GM12875 (cell line): Measurements from ENCODE around the gene NDUFS2.

Experiments used
- H3K4me3 ChIP-seq: one replicate; pipeline ENCODE4 v1.5.1; 2011; ENCODE audit warnings: low read depth, low read length, control low read depth
- TF ChIP-seq, protein P1 (sequence below): IDR thresholded peaks from 2 replicates; pipeline ENCODE4 v1.5.1; 2011; ENCODE audit warnings: low read depth, mild to moderate bottlenecking, control low read depth, inconsistent platforms, low read length, moderate library complexity, borderline replicate concordance; ENCODE audit not compliant: insufficient read depth

The NDUFS2 gene

GRCh38 chr1:161226759-161227158 lies 24.6 kb downstream of the NDUFS2 start:
- peak overlapping the region; percentile 77 for H3K4me3 ChIP-seq
- TF ChIP-seq, protein P1, sequence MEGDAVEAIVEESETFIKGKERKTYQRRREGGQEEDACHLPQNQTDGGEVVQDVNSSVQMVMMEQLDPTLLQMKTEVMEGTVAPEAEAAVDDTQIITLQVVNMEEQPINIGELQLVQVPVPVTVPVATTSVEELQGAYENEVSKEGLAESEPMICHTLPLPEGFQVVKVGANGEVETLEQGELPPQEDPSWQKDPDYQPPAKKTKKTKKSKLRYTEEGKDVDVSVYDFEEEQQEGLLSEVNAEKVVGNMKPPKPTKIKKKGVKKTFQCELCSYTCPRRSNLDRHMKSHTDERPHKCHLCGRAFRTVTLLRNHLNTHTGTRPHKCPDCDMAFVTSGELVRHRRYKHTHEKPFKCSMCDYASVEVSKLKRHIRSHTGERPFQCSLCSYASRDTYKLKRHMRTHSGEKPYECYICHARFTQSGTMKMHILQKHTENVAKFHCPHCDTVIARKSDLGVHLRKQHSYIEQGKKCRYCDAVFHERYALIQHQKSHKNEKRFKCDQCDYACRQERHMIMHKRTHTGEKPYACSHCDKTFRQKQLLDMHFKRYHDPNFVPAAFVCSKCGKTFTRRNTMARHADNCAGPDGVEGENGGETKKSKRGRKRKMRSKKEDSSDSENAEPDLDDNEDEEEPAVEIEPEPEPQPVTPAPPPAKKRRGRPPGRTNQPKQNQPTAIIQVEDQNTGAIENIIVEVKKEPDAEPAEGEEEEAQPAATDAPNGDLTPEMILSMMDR, result no peak

DNA sequence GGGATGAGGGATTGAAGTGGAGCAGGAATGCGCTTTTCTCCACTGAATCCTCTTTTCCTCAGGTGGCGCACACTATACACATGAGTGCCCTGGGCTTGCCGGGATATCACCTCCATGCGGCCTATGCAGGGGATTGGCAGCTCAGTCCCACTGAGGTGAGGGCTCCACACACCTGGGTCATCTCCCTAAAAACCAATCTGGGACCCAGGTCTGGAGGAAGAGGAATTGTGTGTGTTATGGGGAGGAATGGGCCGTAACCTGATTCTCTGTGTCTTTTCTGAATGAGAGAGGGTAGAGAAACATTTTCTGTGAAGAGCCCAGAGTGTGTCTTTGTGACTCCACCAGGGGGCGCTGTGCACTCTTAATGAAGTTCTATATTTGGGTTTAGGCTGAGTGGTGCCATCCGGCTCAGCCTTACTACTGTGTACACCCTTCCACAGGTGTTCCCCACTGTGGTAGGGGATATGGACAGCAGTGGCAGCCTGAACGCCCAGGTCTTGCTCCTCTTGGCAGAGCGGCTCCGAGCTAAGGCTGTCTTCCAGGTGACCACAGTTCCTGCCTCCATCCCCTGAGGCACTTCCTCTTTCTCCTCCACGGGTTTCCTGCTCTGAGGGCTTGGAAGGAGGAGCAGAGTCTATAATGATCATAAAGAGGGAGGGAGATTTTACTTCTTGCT lies 25.2 kb downstream of the NDUFS2 start:
- no peak overlapping the region for H3K4me3 ChIP-seq
- TF ChIP-seq, protein P1, result peak; percentile 72

DNA sequence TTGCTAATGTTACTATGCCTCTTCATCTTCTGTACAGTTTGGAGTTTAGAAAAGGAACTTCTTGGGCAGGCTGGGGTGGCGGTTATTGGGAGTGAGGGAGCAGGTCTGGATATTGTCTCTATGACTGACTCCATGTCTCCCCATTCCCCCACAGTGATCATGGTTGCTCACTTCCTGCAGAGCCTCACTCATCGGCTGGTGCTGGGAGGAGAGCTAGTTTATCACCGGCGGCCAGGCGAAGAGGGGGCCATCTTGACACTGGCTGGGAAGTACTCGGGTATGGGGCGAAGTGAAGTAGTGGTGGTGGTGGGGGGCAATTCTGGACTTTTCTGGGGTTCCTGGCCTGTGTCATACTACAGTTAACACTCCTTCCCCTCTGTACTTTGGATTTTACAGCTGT lies 25.9 kb downstream of the NDUFS2 start:
- no peak overlapping the region for H3K4me3 ChIP-seq
- TF ChIP-seq, protein P1, result no peak

GRCh38 chr1:161229896-161230295 lies 27.7 kb downstream of the NDUFS2 start:
- TF ChIP-seq, protein P1, result 0 out of 2 replicates have a peak, but pooled peaks have one; percentile 10
- no peak overlapping the region for H3K4me3 ChIP-seq

DNA sequence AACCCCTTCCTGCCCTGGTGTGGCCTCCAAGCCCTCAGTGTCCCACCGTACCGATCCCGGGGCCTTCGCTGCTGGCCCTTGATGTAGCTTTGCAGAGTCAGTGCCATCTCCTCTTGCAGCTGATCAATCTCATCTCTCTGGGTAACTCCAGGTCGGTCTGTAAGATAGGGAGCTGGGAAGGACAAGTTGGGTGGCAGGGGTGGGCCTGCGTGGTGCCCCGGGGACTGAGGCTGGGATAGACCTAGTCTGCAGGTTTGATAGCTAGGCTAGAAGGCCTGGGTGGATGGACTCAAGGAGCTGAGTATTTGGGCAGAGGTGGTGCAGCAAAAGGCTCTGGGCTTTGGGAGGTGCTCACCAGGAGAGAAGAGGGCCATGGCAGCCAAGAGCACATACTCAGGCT lies 28.6 kb downstream of the NDUFS2 start:
- TF ChIP-seq, protein P1, result no peak
- no peak overlapping the region for H3K4me3 ChIP-seq

DNA sequence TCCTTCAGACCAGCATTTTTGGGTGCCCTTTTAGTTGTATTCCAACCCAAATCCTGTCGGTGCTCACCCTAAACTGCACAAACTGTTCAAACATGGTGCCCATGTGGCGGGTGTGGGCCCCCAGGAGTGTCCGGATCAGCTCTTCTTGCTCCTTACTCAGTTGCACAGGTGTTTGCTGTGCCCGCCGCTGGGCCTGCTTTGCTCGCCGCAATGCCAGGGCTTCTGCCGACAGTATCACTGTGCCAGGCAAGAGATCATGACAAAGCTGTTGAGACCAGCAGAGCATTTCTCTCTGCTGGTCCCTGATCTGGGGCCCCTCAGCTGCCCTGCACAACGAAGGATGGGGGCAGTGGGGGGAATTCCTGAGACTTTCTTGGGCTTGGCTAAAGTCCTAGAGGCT lies 30.9 kb downstream of the NDUFS2 start:
- TF ChIP-seq, protein P1, result no peak
- no peak overlapping the region for H3K4me3 ChIP-seq
